Stimulated activated CD8-positive, alpha-beta memory T cell treated with anti-CD3 and anti-CD28 coated beads, Interleukin-15, amount 100 ng/mL, for 4 hours (primary cell): ENCODE measurements around the gene ZNHIT1.
"Not testable (repeated sequence)": the region's sequence is repeated elsewhere in the genome, so short reads cannot be mapped to it uniquely, and the experiment has no call there.

Experiments used
- DNase-seq, 2 donors: peaks; one replicate each; pipeline ENCODE4 v3.0.0-alpha.2; 2020; ENCODE audit warnings: low read depth in 2 of 2

ZNHIT1 gene

GRCh38 chr7:101186844-101187428 is 31.0 kb upstream of the ZNHIT1 start:
- DNase-seq, result no peak

GRCh38 chr7:101189109-101189508 is 28.9 kb upstream of the ZNHIT1 start:
- DNase-seq, result no peak

GRCh38 chr7:101195884-101196283 is 22.1 kb upstream of the ZNHIT1 start:
- DNase-seq, result no peak

- DNase-seq, result no peak
Measured at GRCh38 chr7:101197991-101198390, 20.0 kb upstream of the ZNHIT1 start.

GRCh38 chr7:101198476-101198875 is 19.5 kb upstream of the ZNHIT1 start:
- no peak for DNase-seq

GRCh38 chr7:101199522-101199921 is 18.4 kb upstream of the ZNHIT1 start:
- not testable (repeated sequence) for DNase-seq

- no peak for DNase-seq
Measured at GRCh38 chr7:101200504-101200861, 17.5 kb upstream of the ZNHIT1 start.

GRCh38 chr7:101200862-101201599 is 16.9 kb upstream of the ZNHIT1 start, which contains the start of gene MOGAT3:
Gene MOGAT3 (minus strand): TSS chr7:101201036. CDS start chr7:101200854, 182 bp downstream.
- DNase-seq, result no peak

GRCh38 chr7:101201695-101202602 is 16.0 kb upstream of the ZNHIT1 start:
- DNase-seq, result no peak

- DNase-seq, result no peak
Measured at GRCh38 chr7:101202603-101202918, 15.4 kb upstream of the ZNHIT1 start.

- DNase-seq, result not testable (repeated sequence)
Measured at GRCh38 chr7:101203740-101204738, 13.9 kb upstream of the ZNHIT1 start.

- no peak for DNase-seq
Measured at GRCh38 chr7:101205901-101206664, 11.9 kb upstream of the ZNHIT1 start.

GRCh38 chr7:101206665-101207042 is 11.3 kb upstream of the ZNHIT1 start:
- no peak for DNase-seq

- no peak for DNase-seq
Measured at GRCh38 chr7:101207459-101207858, 10.5 kb upstream of the ZNHIT1 start.

GRCh38 chr7:101208794-101209193 is 9.2 kb upstream of the ZNHIT1 start:
- no peak for DNase-seq

GRCh38 chr7:101210143-101210542 is 7.8 kb upstream of the ZNHIT1 start:
- DNase-seq, result no peak

- DNase-seq, result no peak
Measured at GRCh38 chr7:101211501-101211900, 6.5 kb upstream of the ZNHIT1 start.

GRCh38 chr7:101212014-101212413 is 6.0 kb upstream of the ZNHIT1 start:
- DNase-seq, result no peak

- DNase-seq, result no peak
Measured at GRCh38 chr7:101216001-101216859, 1.7 kb upstream of the ZNHIT1 start.
